ENCODE results near the gene SLC4A4.

SLC4A4 gene

GRCh38 chr4:71474731-71475130 lies 135.9 kb downstream of the SLC4A4 start:
- DNase-seq: no peak

GRCh38 chr4:71476240-71476639 lies 137.4 kb downstream of the SLC4A4 start:
- no peak for DNase-seq

- no peak for DNase-seq
These were observed 147.9 kb downstream of the SLC4A4 start for GRCh38 chr4:71486550-71487343.

- no peak for DNase-seq
These were observed 148.6 kb downstream of the SLC4A4 start for GRCh38 chr4:71487344-71487920.

- no peak for DNase-seq
These were observed 155.7 kb downstream of the SLC4A4 start for GRCh38 chr4:71494539-71494938.

- DNase-seq: no peak
These were observed 156.6 kb downstream of the SLC4A4 start for GRCh38 chr4:71495454-71495853.

- DNase-seq: no peak
These were observed 158.3 kb downstream of the SLC4A4 start for GRCh38 chr4:71497078-71497477.

- DNase-seq: no peak
These were observed 159.2 kb downstream of the SLC4A4 start for GRCh38 chr4:71498002-71498401.

GRCh38 chr4:71498625-71499024 lies 159.8 kb downstream of the SLC4A4 start:
- DNase-seq: no peak

- DNase-seq: no peak
These were observed 163.2 kb downstream of the SLC4A4 start for GRCh38 chr4:71501992-71502391.

GRCh38 chr4:71518283-71518989 lies 179.6 kb downstream of the SLC4A4 start:
- DNase-seq: no peak

- DNase-seq: no peak
These were observed 181.5 kb downstream of the SLC4A4 start for GRCh38 chr4:71520308-71520707.

GRCh38 chr4:71520850-71521249 lies 182.0 kb downstream of the SLC4A4 start:
- no peak for DNase-seq

GRCh38 chr4:71524756-71525155 lies 185.9 kb downstream of the SLC4A4 start:
- DNase-seq: no peak

- no peak for DNase-seq
These were observed 188.0 kb downstream of the SLC4A4 start for GRCh38 chr4:71526637-71527406.

- DNase-seq: no peak
These were observed 193.6 kb downstream of the SLC4A4 start for GRCh38 chr4:71532407-71532806.

- no peak for DNase-seq
These were observed 194.3 kb downstream of the SLC4A4 start for GRCh38 chr4:71533121-71533520.

GRCh38 chr4:71537551-71538065 lies 198.8 kb downstream of the SLC4A4 start:
- DNase-seq: no peak

- no peak for DNase-seq
These were observed 199.7 kb downstream of the SLC4A4 start for GRCh38 chr4:71538528-71538927.

GRCh38 chr4:71540749-71541269 lies 202.0 kb downstream of the SLC4A4 start:
- DNase-seq: no peak

GRCh38 chr4:71541541-71541940 lies 202.7 kb downstream of the SLC4A4 start:
- no peak for DNase-seq

- no peak for DNase-seq
These were observed 206.3 kb downstream of the SLC4A4 start for GRCh38 chr4:71545168-71545567.
